Measurements from ENCODE around the gene ALDH1B1. TPM values are rescaled to one million over a fixed set of nuclear protein-coding genes. Genes with fewer than 3 reads are reported as not detected.

The ALDH1B1 gene
- total RNA-seq, 4 donors from 2014 or later: 7.9 to 15.3 (median 11.0) TPM

GRCh38 chr9:38384990-38385848, 7.3 kb upstream of the ALDH1B1 start:
- peaks cover 0 to 9% (median 0%) of the 10 kb centered on the region in 4 donors for H3K9me3 ChIP-seq
- H3K36me3 ChIP-seq: no peaks in the 10 kb centered on the region
- no peaks in the 10 kb centered on the region for H3K27me3 ChIP-seq
- TF ChIP-seq EP300 (IDR thresholded peaks at IDR 0.05): no peak
- no peak for TF ChIP-seq CTCF (IDR thresholded peaks at IDR 0.05)
- no peak for TF ChIP-seq POLR2A (IDR thresholded peaks at IDR 0.05)
- no peak overlapping the region for H3K27ac ChIP-seq
- no peak for DNase-seq (ENCODE audit: low spot score in 2 of 2)
- no peak overlapping the region for H3K4me3 ChIP-seq
- peaks cover 0 to 14% (median 3%) of the 10 kb centered on the region in 4 donors for H3K4me1 ChIP-seq
- 81 to 90% methylated on average over 3 of the region's 3 CpGs for WGBS, 2 donors

- peaks cover 0 to 14% (median 3%) of the 10 kb centered on the region in 4 donors for H3K4me1 ChIP-seq
- H3K9me3 ChIP-seq: peaks cover 0 to 9% (median 0%) of the 10 kb centered on the region in 4 donors
- no peak overlapping the region for H3K27ac ChIP-seq
- H3K4me3 ChIP-seq: no peak overlapping the region
- no peak for DNase-seq (ENCODE audit: low spot score in 2 of 2)
- WGBS, 2 donors: 100% methylated on average over 3 of the region's 3 CpGs
- TF ChIP-seq POLR2A (IDR thresholded peaks at IDR 0.05) (no peak), CTCF (IDR thresholded peaks at IDR 0.05) (no peak), EP300 (IDR thresholded peaks at IDR 0.05) (no peak)
- H3K27me3 ChIP-seq: no peaks in the 10 kb centered on the region
- no peaks in the 10 kb centered on the region for H3K36me3 ChIP-seq
Measured at GRCh38 chr9:38385896-38386295, 6.6 kb upstream of the ALDH1B1 start.

- no peak overlapping the region for H3K4me3 ChIP-seq
- H3K27me3 ChIP-seq: no peaks in the 10 kb centered on the region
- DNase-seq (ENCODE audit: low spot score in 2 of 2): no peak
- H3K9me3 ChIP-seq: peaks cover 0 to 9% (median 0%) of the 10 kb centered on the region in 4 donors
- no peaks in the 10 kb centered on the region for H3K36me3 ChIP-seq
- no peak overlapping the region for H3K27ac ChIP-seq
- peaks cover 0 to 14% (median 3%) of the 10 kb centered on the region in 4 donors for H3K4me1 ChIP-seq
- 64 to 74% methylated on average over 4 of the region's 4 CpGs for WGBS, 2 donors
- TF ChIP-seq POLR2A (IDR thresholded peaks at IDR 0.05): no peak
- no peak for TF ChIP-seq EP300 (IDR thresholded peaks at IDR 0.05)
- no peak for TF ChIP-seq CTCF (IDR thresholded peaks at IDR 0.05)
Measured at GRCh38 chr9:38386319-38386895, 6.1 kb upstream of the ALDH1B1 start.

GRCh38 chr9:38387066-38387465, 5.4 kb upstream of the ALDH1B1 start:
- peaks cover 0 to 9% (median 0%) of the 10 kb centered on the region in 4 donors for H3K9me3 ChIP-seq
- H3K4me1 ChIP-seq: peaks cover 0 to 18% (median 5%) of the 10 kb centered on the region in 4 donors
- no peaks in the 10 kb centered on the region for H3K27me3 ChIP-seq
- H3K4me3 ChIP-seq: no peak overlapping the region
- H3K27ac ChIP-seq: no peak overlapping the region
- TF ChIP-seq EP300 (IDR thresholded peaks at IDR 0.05): no peak
- no peak for TF ChIP-seq POLR2A (IDR thresholded peaks at IDR 0.05)
- TF ChIP-seq CTCF (IDR thresholded peaks at IDR 0.05): no peak
- H3K36me3 ChIP-seq: no peaks in the 10 kb centered on the region
- no peak for DNase-seq (ENCODE audit: low spot score in 2 of 2)
- WGBS, 2 donors: 78 to 89% methylated on average over 1 of the region's 1 CpG

GRCh38 chr9:38387751-38388150, 4.8 kb upstream of the ALDH1B1 start:
- peaks cover 0 to 9% (median 0%) of the 10 kb centered on the region in 4 donors for H3K9me3 ChIP-seq
- H3K4me3 ChIP-seq: no peak overlapping the region
- H3K27me3 ChIP-seq: no peaks in the 10 kb centered on the region
- DNase-seq (ENCODE audit: low spot score in 2 of 2): no peak
- 95 to 96% methylated on average over 4 of the region's 4 CpGs for WGBS, 2 donors
- H3K4me1 ChIP-seq: peaks cover 0 to 20% (median 6%) of the 10 kb centered on the region in 4 donors
- TF ChIP-seq EP300 (IDR thresholded peaks at IDR 0.05) (no peak), CTCF (IDR thresholded peaks at IDR 0.05) (no peak), POLR2A (IDR thresholded peaks at IDR 0.05) (no peak)
- no peaks in the 10 kb centered on the region for H3K36me3 ChIP-seq
- H3K27ac ChIP-seq: no peak overlapping the region

All from tibial nerve (tissue), 4 donors.